ENCODE measurements around the gene CACNG5.

CACNG5 gene

DNA sequence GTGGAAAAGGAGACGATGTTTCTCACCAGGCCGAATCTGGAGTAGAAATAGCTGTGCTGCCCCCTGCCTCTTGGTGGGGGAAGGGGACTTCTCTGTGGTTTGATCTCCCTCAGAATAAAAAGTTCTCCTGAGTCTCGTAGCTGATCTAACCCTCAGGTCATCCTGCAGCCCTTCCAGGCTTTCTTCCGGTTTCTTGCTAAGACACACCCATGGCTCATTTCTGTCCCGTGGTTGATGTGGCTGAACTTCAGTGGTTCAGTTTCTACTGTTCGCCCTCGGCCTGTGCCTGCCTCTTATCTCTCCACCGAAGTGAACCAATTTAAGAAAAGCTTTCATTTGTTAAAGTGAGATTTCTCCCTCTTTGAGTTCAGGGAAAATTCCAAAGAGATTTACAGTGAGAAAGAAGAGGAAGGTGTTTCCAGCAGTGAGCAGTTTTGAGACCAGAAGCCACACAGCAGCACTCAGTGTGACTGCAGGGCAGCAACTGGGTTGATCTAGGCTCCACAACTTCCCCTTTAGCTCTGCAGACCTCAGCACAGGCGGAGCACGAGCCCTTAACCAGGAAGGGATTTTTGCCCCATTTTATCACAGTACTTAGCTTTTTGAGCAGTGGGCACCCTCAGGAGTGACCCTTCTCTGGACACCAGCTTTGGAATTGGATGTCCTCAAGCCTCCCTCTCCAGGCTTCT is 34.9 kb upstream of the CACNG5 start:
- CTCF ChIA-PET: interaction anchor here (0.9 kb wide), 1 partner anchor 72 kb away, joined by 4 read pairs; no protein-coding TSS in a partner anchor

DNA sequence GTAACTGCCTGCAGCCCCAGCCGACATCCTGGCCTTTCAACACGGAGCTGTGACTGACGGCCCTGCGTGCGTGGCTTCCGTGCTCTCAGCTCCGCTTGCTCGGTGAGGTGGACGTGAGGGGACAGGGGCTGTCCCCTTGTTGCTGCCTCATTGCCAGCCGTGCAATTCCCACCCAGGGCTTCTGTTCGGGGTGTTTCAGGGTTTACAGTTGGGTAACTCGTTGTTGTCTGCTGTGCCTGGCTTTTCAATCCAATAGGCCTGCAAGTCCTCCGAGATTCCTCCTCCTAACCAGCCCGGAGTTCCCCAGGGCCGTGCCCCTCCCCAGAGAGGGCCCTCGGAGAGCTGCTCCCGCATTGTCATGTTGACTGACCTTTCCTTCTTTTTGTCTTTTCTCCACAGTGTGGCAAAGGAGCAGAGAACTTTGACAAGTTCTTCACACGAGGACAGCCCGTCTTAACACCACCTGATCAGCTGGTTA is 31.4 kb upstream of the CACNG5 start:
- ChIA-PET CTCF (no interaction called here), POLR2A (no interaction called here)
- H3K4me3 ChIP-seq (ENCODE audit: low read depth, low read length): no peak overlapping the region
- no peaks in the 10 kb centered on the region for H3K9me3 ChIP-seq (ENCODE audit: control insufficient read depth, insufficient read depth, low read depth, low read length)
- no peaks in the 10 kb centered on the region for H3K4me1 ChIP-seq (ENCODE audit: control insufficient read depth, insufficient read depth, low read length)
- TF ChIP-seq ZBTB48 (tag by site-specific recombination; IDR thresholded peaks at IDR 0.05) (no peak), PRDM6 (tag by site-specific recombination; IDR thresholded peaks at IDR 0.05) (no peak), SP3 (tag by site-specific recombination; IDR thresholded peaks at IDR 0.05) (no peak), GLI2 (tag by site-specific recombination; IDR thresholded peaks at IDR 0.05; ENCODE audit: borderline replicate concordance, low read depth) (no peak), ZNF354C (tag by site-specific recombination; IDR thresholded peaks at IDR 0.05; ENCODE audit: borderline replicate concordance, low read depth) (no peak), ZFP41 (tag by site-specific recombination; IDR thresholded peaks at IDR 0.05; ENCODE audit: borderline replicate concordance) (no peak), ZNF146 (tag by site-specific recombination; IDR thresholded peaks at IDR 0.05) (no peak), SALL2 (tag by site-specific recombination; IDR thresholded peaks at IDR 0.05; ENCODE audit: borderline replicate concordance) (no peak), ZNF248 (tag by site-specific recombination; IDR thresholded peaks at IDR 0.05) (no peak), KLF7 (tag by site-specific recombination; IDR thresholded peaks at IDR 0.05; ENCODE audit: borderline replicate concordance) (no peak)
- no peaks in the 10 kb centered on the region for H3K36me3 ChIP-seq (ENCODE audit: control insufficient read depth in 2 of 2, insufficient read depth in 1 of 2, low read length in 2 of 2)
- no peak overlapping the region for H3K27ac ChIP-seq (ENCODE audit: extremely low read depth, low read depth, low read length)

More for the DNA sequence above, 34.9 kb upstream of the CACNG5 start:
- Histone ChIP-seq H3K4me1 (ENCODE audit: control insufficient read depth, insufficient read depth, low read length) (no peaks in the 10 kb centered on the region), H3K4me3 (ENCODE audit: low read depth, low read length) (no peak overlapping the region), H3K36me3 (ENCODE audit: control insufficient read depth in 2 of 2, insufficient read depth in 1 of 2, low read length in 2 of 2) (no peaks in the 10 kb centered on the region), H3K27ac (ENCODE audit: extremely low read depth, low read depth, low read length) (no peak overlapping the region), H3K9me3 (ENCODE audit: control insufficient read depth, insufficient read depth, low read depth, low read length) (no peaks in the 10 kb centered on the region)
- no peak for TF ChIP-seq ZBTB1 (tag by site-specific recombination; IDR thresholded peaks at IDR 0.05)
- POLR2A ChIA-PET: no interaction called here

- TF ChIP-seq, protein P1, sequence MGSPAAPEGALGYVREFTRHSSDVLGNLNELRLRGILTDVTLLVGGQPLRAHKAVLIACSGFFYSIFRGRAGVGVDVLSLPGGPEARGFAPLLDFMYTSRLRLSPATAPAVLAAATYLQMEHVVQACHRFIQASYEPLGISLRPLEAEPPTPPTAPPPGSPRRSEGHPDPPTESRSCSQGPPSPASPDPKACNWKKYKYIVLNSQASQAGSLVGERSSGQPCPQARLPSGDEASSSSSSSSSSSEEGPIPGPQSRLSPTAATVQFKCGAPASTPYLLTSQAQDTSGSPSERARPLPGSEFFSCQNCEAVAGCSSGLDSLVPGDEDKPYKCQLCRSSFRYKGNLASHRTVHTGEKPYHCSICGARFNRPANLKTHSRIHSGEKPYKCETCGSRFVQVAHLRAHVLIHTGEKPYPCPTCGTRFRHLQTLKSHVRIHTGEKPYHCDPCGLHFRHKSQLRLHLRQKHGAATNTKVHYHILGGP (tag by site-specific recombination; IDR thresholded peaks at IDR 0.05): no peak
- no peak for TF ChIP-seq ZNF658 (tag by site-specific recombination; IDR thresholded peaks at IDR 0.05)
- no peak for TF ChIP-seq BCL11A (tag by site-specific recombination; IDR thresholded peaks at IDR 0.05; ENCODE audit: low read depth)
- TF ChIP-seq ZFP69B (tag by site-specific recombination; IDR thresholded peaks at IDR 0.05): no peak
- no peak for TF ChIP-seq KLF9 (tag by site-specific recombination; IDR thresholded peaks at IDR 0.05; ENCODE audit: low read depth)
- TF ChIP-seq SCRT1 (tag by site-specific recombination; IDR thresholded peaks at IDR 0.05; ENCODE audit: borderline replicate concordance): no peak
- CTCF ChIA-PET: interaction anchor here (0.6 kb wide), 1 partner anchor 45 kb away, joined by 3 read pairs; no protein-coding TSS in a partner anchor
- H3K27ac ChIP-seq (ENCODE audit: extremely low read depth, low read depth, low read length): no peak overlapping the region
- no peaks in the 10 kb centered on the region for H3K36me3 ChIP-seq (ENCODE audit: control insufficient read depth in 2 of 2, insufficient read depth in 1 of 2, low read length in 2 of 2)
- no peak overlapping the region for H3K4me3 ChIP-seq (ENCODE audit: low read depth, low read length)
- no peaks in the 10 kb centered on the region for H3K9me3 ChIP-seq (ENCODE audit: control insufficient read depth, insufficient read depth, low read depth, low read length)
- POLR2A ChIA-PET: no interaction called here
- no peaks in the 10 kb centered on the region for H3K4me1 ChIP-seq (ENCODE audit: control insufficient read depth, insufficient read depth, low read length)
Observed at GRCh38 chr17:66805567-66805966, 29.4 kb upstream of the CACNG5 start.
